ENCODE measurements around the gene CD164L2.

The CD164L2 gene

DNA sequence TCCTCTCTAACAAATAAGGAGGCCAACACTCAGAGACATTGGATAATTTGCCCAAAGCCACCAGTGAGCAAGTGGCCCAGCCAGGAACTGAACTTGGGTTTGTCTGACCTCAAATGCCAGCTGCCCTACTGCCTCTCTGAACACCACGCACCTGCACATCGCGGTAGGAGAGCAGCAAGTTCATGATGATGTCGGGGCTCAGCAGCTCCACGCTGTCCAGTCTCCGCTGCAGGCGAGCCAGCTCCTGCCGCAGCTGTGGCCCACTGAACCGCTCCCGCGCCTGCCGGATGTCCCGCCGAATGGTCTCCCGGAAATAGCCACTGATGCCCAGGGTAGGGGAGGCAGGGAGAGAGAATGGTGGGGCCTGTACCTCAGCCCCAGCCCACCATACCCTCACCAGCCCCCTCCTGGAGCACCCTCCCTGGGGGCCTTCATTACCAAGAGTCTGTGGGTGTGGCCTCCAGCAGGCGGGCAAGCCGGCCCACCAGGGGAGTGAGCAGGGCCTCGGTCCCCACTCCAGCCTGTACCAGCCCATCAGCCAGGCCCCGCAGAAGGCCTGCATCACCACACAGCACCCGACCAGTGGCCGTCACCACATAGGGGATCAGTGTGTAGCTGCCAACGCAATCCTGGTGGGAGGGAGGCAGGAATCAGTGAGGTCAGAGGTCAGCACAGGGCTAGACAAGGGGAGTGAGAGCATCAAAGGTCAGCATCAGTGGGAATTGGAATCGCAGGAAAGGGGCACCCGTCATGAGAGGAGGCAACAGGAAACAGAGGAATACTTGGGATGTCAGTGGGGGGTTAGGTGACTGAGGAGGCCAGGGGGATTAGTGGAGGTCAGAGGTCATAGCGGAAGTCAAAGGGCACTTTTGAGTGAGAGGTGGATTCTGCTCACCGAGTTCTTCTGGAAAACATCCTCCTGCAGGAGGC is 19.1 kb downstream of the CD164L2 start:
- DNase-seq (ENCODE audit: low read depth): no peak

DNA sequence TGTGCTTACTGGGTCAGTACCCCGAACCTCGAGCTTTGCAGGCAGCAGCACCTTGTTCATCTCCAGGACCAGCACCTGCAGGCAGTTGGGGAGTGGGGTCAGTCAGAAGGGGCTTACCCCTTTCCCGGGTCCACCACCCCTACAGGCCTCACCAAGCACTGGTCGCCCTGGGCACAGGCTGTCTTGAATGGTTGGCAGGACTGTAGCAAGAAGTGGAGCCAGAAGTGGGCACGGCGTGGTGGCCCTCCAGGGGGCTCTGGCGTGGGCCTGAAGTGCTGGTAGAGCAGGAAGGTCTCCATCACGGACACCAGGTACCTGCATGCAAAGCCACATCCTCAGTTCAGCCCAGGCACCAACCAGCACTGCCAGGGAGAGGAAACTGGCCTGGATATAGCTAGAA is 21.6 kb downstream of the CD164L2 start:
- DNase-seq (ENCODE audit: low read depth): no peak

DNA sequence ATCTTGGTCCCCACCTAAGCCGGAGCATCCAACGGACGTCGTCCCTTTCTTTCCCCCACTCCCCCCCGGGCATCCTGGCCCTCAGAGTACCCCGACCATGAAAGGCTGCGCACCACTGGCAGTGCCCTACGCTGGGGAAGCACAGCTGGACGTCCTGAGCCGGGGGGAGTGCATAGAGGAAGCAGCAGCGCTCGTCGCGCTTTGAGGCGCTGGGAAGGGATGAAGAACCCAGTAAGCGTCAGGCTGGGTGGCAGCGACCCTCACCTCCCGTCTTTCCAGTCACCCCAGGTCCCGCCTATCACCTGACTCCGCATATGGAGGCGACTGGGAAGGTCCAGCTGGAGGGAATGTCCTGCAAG is 22.1 kb downstream of the CD164L2 start:
- DNase-seq (ENCODE audit: low read depth): no peak

DNA sequence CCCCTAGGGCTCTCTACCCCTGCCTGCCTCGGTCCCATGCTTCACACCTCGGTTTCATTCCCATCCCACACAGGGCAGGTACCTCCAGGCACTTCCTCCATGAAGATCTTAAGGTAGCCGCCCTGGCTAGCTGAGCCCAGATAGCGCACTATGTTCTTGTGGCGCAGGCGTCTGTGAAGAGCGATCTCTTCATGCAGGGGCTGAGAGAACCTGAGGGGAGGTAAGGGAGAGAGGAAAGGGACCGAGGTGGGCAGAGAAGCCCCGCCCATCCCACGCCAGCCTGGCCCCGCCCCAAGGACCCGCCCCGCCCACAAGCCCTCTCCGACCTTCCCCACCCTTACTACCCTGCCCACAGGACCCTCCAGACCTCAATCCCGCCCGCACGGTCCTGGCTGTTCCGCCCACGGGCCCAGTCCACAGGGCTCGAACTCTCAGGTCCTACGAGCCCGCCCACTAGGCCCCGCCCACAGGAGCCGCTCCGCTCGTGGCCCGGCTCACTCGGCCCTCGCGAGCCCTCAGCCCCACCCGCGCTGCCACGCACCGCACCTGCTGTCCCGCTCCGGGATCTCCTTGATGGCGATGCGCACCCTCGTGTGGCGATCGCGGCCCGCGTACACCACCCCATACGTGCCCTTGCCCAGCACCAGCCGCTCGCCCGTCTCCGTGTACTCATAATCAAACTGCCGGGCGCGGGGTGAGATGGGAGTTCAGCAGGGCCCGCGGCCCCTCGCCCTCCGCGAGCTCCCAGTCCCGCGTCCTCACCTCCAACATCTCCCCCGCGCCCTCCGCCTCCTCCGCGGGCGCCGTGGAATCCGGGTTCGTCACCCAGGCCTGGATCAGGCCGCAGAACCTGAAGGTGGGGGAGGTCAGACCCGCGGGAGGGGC is 22.7 kb downstream of the CD164L2 start:
- DNase-seq (ENCODE audit: low read depth): peak; percentile 35

DNA sequence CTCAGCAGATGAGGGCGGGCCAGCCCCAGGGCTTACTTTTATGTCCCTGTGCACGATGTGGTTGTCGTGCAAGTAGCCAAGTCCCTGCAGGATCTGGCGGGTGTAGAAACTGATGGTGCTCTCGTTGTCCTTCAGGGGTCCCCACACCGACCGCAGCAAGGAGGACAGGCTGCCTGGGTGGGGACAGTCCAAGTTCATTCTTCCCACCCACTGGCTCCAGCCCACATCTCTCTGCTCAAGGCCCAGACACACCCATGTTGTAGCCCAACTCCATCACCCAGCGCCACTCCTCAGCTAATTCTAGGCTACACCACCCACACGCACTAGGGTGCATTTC is 23.3 kb downstream of the CD164L2 start:
- no peak for DNase-seq (ENCODE audit: low read depth)

DNA sequence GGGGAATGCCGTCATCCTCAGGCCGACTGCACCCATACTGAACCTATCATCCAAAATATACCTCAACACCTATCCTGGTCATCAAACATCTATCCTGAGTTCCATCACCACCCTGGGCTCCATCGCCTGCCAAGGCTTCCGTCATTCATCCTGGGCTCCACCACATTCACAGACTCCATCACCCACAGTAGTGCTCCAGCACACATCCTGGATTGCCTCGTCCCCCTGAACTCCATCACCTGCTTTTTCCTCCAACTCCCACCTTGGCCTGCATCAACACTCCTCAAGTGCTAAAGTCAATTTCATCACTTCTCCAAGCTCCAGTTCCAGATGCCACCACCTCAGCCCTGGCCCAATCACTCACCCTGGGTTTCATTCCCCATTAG is 24.2 kb downstream of the CD164L2 start:
- no peak for DNase-seq (ENCODE audit: low read depth)

DNA sequence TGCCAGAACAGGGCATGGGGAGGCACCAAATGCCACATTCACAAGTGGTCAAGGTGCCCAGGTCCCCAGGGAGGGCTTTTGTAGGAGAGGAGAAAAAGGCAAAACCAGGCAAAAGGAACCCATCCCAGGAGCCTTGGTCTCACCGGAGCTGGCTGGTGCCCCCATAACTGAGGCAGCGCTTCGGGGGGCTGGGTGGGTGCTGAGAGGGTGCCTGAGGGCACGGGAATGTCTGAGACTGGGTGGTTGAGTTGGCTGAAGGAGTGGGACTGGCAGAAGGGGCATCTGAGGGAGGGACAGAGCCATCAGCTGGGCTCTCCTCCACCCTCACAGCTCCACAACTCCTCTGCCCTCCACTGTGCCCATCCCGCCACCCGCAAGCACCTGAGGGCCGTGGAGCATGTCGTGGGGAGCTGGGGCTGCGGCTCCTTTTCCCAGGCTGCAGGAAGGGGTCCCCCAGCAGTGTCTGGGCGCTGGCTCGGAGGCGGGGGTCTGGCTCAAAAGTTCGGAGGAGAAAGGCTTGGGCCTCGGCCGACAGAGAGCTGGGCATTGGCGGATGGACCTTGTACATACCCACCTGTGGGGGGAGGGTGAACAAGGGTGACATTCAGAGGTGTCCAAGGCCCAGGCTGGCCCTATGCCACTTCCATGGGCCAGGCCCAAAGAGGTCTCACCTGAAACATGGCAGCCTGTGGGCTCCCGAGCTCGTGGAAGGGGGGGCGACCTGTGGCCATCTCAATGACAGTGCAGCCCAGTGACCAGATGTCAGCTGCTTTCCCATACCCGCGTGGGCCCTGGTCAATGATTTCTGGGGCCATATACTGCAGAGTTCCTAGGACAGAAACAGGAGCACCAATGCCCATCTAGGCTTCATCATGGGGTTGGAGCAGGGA is 24.9 kb downstream of the CD164L2 start:
- DNase-seq (ENCODE audit: low read depth): no peak

DNA sequence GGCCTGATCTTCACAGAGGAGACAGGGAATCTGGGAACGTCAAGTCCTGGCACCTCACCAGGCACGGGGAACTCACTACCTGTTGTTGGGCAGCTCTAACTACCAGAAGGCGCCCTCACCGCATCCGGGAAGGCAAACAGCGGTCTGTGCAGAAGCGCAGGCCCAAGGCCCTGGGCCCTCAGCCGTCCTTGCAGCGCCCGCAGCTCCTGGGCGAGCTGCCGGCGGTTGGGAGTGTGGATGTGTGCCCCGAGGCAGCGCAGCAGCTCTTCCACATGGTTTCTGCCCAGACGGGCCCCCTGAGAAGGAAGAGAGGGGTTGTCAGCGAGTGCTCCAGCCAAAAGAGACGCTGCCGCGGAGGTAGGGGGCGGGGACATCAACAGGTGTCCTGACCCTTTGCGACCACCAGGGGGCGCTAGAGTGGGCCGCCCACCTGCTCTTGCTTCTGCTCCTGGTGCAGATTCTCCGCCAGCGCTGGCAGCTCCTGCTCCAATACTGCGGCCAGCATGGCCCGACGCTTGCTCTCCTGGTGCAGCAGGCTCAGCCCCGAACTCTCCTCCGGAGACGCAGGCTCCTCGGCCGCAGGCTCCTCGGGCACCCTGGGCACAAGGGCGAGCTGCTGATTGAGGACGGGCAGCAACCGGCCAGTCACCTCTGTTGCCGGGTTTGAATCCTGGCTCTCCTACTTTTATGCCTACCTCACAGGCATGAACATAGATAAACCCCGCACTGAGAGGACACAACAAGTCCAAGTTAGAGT is 25.7 kb downstream of the CD164L2 start:
- DNase-seq (ENCODE audit: low read depth): peak; percentile 70

DNA sequence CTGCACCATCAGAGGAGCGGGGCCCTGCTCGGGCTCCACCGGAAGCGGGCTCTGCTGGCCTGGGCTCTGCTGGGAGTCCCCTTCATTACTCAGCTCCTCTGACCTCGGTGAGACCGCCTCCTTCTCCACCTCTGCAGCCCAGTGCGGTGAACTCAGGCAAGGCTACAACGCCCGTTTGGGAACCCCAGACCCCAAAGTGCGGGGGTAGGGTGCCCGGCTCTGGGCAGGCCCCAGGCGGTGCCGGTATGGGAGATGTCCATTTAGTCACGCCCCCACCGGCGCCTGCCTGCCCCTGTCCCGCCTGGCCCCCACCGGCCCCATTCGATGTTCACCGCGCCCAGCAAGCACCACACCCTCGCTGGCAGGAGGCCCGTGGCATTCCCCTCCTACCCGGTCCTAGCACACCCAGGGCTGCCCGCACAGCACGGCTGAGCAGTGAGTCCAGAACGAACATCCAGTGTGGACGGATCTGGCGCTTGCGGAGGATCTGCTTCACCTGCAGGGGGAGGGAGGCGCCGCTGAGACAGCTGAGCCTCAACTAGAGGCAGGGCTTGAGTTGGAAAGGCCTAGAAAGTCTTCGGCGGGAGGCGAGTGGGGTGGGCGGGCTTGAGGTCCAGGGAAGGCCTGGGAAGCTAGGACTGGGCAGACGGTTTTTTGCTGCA is 26.4 kb downstream of the CD164L2 start:
- DNase-seq (ENCODE audit: low read depth): no peak

DNA sequence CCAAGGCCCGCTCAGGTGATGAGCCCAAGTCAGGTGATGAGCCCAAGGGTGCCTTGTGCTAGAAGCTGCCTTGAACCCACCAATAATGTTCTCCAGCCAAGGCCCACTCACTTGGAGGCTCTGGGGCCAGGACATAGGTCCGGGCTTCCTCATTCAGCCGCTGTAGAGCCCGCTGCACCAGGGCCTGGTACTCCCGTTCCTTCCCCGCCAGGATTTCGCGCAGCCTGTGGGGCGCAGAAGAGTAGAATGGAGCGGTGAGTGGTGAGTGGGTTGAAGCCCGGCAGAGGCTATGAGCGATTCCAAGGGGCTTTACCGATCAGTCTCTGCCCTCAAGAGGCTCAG is 26.9 kb downstream of the CD164L2 start:
- no peak for DNase-seq (ENCODE audit: low read depth)

DNA sequence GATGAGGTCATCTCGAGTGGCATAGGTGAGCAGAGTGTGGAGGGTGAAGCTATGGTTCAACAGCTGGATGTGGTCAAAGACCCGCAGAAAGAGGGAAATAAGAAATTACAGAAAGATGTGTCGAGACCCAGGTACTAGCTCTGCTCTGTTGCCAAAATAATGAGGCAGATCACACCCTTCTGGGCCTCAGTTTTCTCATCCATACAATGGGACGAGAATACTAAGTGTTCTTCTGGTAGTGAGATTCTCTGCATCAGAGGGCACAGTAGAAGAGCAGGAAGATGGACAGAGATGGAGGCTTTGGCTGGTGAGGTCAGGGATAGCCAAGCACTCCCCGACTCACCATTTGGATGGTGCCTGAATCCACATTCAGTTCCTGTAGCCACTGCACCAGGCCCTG is 27.4 kb downstream of the CD164L2 start:
- DNase-seq (ENCODE audit: low read depth): no peak

DNA sequence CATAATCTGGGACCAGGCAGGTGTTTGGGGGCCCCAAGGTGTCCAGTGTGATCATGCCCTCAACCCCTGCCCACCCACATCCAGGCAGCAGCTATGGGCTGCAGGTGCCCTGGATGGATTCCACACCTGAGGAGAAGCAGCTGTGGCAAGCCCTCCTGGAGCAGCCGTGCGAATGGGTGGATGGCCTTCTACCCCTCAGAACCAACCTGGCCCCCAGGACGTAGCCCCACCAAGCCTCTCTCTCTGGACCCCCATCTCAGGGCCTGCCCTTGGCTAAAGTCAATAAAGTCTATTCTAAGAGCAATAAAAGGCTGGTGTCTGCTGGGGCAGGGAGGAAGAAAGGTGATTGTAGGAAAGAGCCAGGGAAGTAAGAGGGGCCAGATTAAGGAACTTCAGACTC is 29.5 kb downstream of the CD164L2 start:
- no peak for DNase-seq (ENCODE audit: low read depth)

DNA sequence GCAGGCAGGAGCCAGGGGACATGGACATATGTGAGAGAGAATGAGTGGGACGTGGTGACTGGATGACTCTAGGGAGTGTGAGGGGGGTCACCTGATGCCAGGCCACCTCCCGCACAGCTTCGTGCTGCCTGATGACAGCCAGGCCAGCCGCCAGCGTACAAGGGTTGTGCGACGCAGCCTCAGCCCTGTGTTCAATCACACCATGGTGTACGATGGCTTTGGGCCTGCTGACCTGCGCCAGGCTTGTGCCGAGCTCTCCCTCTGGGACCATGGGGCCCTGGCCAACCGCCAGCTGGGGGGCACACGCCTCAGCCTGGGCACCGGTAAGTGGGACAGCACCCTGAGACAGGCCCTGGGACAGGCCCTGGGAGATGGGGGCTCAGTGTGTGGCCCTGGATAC is 30.0 kb downstream of the CD164L2 start:
- no peak for DNase-seq (ENCODE audit: low read depth)

DNA sequence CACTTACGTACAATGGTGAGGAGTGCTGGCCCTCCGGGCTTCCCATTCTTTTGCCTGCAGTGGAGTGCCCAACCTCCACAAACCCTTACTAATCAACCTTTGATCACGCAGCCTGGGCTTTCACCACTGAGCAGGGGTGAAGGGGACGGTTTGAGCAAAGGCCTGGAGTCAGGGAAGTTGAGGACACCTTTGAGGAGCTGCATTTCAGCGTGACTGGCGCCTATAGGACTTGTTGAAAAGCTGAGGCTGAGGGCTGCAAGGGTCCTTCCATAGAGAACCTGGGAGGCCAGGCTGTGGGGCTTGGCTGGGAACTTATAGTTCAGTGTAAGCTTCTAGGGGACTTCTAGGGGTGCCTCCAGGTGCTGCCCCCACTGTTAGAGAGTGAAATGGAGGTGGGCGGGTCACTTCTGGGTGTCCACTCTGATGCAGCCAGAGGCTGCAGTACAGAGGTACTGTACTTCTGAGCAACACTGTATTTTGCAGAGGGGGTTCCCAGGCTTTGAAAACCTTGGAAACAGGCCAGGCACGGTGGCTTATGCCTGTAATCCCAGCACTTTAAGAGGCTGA is 31.5 kb downstream of the CD164L2 start:
- no peak for DNase-seq (ENCODE audit: low read depth)

DNA sequence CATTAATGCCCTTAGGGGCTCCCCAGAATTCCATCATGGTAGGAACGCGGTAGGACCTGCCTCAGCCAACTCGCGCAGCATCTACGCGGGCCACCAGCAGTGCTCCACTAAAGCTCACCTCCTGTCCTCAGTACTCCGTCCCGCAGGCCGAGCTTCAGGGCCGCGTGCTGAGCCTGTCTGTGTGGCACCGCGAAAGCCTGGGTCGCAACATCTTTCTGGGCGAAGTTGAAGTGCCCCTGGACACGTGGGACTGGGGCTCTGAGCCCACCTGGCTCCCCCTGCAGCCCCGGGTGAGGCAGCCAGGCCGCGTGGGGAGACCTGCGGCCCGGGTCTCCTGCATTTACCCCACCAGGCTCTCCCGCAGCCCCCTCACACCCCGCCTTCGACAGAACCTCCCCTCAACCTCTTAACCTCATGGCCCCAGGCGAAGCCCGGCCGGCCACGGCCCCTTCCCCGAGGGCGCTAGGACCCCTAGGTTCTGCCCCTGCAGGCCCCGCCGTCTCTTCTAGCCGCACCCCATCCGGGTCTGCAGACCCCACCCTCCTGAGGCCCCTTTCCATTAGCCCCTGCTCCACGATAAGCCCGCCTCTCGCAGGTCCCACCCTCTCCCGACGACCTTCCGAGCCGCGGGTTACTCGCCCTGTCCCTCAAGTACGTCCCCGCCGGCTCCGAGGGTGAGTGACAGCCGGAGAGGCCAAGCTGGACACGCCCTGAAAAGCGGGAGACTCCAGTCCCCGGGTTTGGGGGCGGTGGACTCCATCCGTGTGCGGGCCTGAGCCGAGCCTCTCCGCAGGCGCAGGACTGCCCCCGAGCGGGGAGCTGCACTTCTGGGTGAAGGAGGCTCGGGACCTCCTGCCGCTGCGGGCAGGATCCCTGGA is 32.2 kb downstream of the CD164L2 start:
- DNase-seq (ENCODE audit: low read depth): no peak

DNA sequence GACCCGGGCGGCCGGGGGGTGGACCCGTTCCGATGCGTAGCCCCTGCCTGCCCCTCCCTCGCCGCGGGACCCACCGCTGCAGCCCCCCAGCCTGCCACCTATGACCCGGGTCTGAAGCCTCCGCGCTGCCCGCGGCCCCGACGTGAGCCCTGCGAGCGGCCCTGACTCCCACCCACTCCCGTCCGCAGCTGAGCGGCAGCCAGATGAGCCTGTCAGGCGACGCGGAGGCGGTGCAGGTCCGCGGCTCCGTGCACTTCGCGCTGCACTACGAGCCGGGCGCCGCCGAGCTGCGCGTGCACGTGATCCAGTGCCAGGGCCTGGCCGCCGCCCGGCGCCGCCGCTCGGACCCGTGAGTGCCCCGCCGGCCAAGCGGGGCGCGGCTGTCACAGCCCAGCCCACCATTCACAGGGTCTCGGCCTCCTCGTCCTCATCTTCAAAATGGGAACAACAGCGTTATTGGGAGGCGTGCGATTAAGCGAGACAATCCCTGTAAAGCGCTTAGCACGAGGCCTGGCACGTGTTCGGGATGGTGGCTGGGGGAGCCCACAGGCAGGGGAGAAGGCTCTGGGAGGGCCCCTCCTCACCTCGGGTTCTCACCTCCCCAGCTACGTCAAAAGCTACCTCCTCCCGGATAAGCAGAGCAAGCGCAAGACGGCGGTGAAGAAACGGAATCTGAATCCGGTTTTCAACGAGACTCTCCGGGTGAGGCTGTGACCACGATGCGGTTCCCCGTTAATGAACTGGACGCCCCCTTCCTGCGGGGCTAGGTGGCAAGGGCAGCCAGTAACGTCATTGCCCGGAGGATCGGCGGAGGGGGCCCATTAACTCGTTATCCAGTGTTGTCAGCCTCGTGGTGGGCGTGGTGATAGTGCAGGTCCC is 33.1 kb downstream of the CD164L2 start:
- DNase-seq (ENCODE audit: low read depth): no peak

DNA sequence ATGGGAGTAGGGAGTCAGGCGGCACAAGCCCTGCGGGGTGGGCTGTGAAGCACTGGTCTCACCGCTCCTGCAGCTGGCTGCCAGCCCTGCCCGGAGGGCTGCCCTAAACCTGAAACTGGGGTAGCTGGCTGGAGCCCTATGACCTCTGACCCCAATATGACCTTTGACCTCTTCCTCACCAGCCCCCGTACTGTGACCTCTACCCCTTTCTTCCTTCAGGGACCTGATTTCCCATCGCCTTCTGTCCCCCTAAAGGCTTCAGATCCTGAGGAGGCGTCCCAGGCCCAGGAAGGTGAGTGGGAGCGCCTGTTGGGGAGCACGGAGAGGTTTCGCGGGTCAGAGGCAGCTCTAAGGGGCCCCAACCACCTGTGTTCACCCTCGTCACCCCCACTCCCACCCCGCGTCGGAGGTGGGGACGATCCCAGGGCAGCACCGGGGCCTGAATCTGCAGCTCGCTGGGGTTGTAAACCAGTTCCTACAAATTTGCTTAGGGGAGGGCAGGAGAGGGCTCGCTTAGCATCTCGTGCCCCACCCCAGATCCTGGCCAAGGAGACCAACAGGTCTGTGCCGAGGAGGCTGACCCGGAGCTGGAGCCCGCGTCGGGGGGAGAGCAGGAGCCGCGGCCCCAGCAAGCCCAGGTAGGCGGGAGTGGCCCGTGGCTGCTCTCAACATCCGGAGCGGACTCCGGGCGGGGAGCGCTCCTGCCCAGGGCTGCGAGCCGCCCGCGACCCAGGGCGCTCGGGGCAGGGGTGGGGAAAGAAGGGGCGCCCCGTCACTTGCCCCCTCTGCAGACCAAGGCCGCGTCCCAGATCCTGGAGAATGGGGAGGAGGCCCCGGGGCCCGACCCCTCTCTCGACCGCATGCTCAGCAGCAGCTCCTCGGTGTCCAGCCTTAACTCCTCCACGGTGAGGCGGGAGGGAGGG is 34.0 kb downstream of the CD164L2 start:
- DNase-seq (ENCODE audit: low read depth): no peak

All from activated T-helper 9 cell treated with anti-CD3 and anti-CD28 coated beads, Interleukin-2, amount 50 U/mL, for 16 hours (primary cell).